GM12878 (cell line): ENCODE data around the gene ARHGAP15. TPM values are rescaled to one million over a fixed set of nuclear protein-coding genes. Genes with fewer than 3 reads are reported as not detected.

ENCODE experiments used
- ATAC-seq: fragments of 200-7000 bp; cut with Tn5 transposase; 3 replicates; pipeline ENCODE4 v1.9.1; 2020; ENCODE audit warnings: mild to moderate bottlenecking, moderate library complexity
- BruUV-seq: library from RNA; stranded (reverse); fragments of 400-500 nt; replicated peaks from 2 replicates; lab custom pipeline; 2021; lab: Mats Ljungman, UMichigan
- CTCF ChIA-PET: fragments of 300-600 bp; sonication (Branson Sonifier 250); formaldehyde crosslinking; extraction: SDS; loops from one replicate; lab custom pipeline; 2021; ENCODE audit warnings: inconsistent platforms; lab: Yijun Ruan, JAX
- POLR2A ChIA-PET: fragments of 350-600 bp; formaldehyde crosslinking; extraction: SDS; loops from one replicate; lab custom pipeline; 2021; ENCODE audit warnings: inconsistent platforms; lab: Charles Lee
- RAD21 ChIA-PET: fragments of 300-600 bp; sonication (Branson Sonifier 250); formaldehyde crosslinking; loops from one replicate; lab custom pipeline; 2023; ENCODE audit warnings: antibody characterized with exemption; ENCODE audit not compliant: unreplicated experiment; lab: Charles Lee
- SMC1A ChIA-PET: fragments of 300-600 bp; sonication (Branson Sonifier 250); formaldehyde crosslinking; loops from one replicate; lab custom pipeline; 2023; ENCODE audit not compliant: unreplicated experiment, uncharacterized antibody; lab: Charles Lee
- DNase-seq: peaks from one replicate; pipeline ENCODE4 v3.0.0-alpha.2; 2011; ENCODE audit warnings: low read depth, low spot score
- FAIRE-seq: peaks from 3 replicates; lab custom pipeline; 2011; peaks lifted over from hg19 to GRCh38; lab: Jason Lieb, UNC
- H2AFZ ChIP-seq: 2 replicates; pipeline ENCODE4 v1.6.0; 2011; ENCODE audit warnings: low read depth, low read length, control low read depth; ENCODE audit not compliant: control insufficient read depth
- H3K27ac ChIP-seq: 2 replicates; pipeline ENCODE4 v1.5.1; 2011; ENCODE audit warnings: control low read depth; ENCODE audit not compliant: control insufficient read depth, insufficient read depth
- H3K27me3 ChIP-seq, 2 experiments: replicated peaks in 1 of 2; 2 replicates each; pipeline versions ENCODE4 v1.6.0 to v1.6.1; 2011; ENCODE audit warnings: low read length in 1 of 2; ENCODE audit not compliant: control insufficient read depth in 2 of 2, insufficient read depth in 2 of 2
- H3K36me3 ChIP-seq, 2 experiments: 2 replicates each; pipeline ENCODE4 v1.5.1; 2011; ENCODE audit warnings: low read length in 1 of 2; ENCODE audit not compliant: control insufficient read depth in 2 of 2, insufficient read depth in 2 of 2
- H3K4me1 ChIP-seq: 2 replicates; pipeline ENCODE4 v1.6.1; 2011; ENCODE audit warnings: mild to moderate bottlenecking, low read length, moderate library complexity, mixed read lengths; ENCODE audit not compliant: control insufficient read depth, insufficient read depth
- H3K4me2 ChIP-seq: 2 replicates; pipeline ENCODE4 v1.6.0; 2011; ENCODE audit warnings: control low read depth; ENCODE audit not compliant: control insufficient read depth, insufficient read depth
- H3K4me3 ChIP-seq: fragments of 200-600 bp; sonication (generic); 2 replicates; pipeline ENCODE4 v1.5.1; 2016
- H3K79me2 ChIP-seq: 2 replicates; pipeline ENCODE4 v1.6.0; 2011; ENCODE audit warnings: low read length; ENCODE audit not compliant: control insufficient read depth, insufficient read depth
- H3K9ac ChIP-seq: 2 replicates; pipeline ENCODE4 v1.8.0; 2011; ENCODE audit warnings: low read length, control low read depth, mixed read lengths; ENCODE audit not compliant: control insufficient read depth, insufficient read depth
- H3K9me3 ChIP-seq: replicated peaks from 3 replicates; pipeline ENCODE4 v1.5.1; 2011; ENCODE audit warnings: mild to moderate bottlenecking, low read length; ENCODE audit not compliant: control insufficient read depth, insufficient read depth
- H4K20me1 ChIP-seq: 2 replicates; pipeline ENCODE4 v1.6.0; 2011; ENCODE audit not compliant: control insufficient read depth, insufficient read depth
- CBFB ChIP-seq: IDR thresholded peaks from 2 replicates; pipeline ENCODE4 v1.6.1; 2016; ENCODE audit warnings: antibody characterized with exemption, low read depth
- ETV6 ChIP-seq, 2 experiments: fragments of 450-650 bp in 1 of 2; IDR thresholded peaks in 1 of 2; conservative IDR thresholded peaks in 1 of 2; 2 replicates each; pipeline ENCODE4 v1.6.1; 2014; ENCODE audit warnings: antibody characterized with exemption in 1 of 2, borderline replicate concordance in 1 of 2, low read depth in 1 of 2, mild to moderate bottlenecking in 1 of 2, moderate library complexity in 1 of 2
- FOXM1 ChIP-seq: IDR thresholded peaks from 2 replicates; pipeline ENCODE4 v1.6.1; 2012; ENCODE audit warnings: low read depth, mild to moderate bottlenecking, inconsistent platforms, low read length, moderate library complexity
- HDGF ChIP-seq: fragments of 450-650 bp; IDR thresholded peaks from 2 replicates; pipeline ENCODE4 v1.6.1; 2016; ENCODE audit warnings: antibody characterized with exemption
- JUNB ChIP-seq: IDR thresholded peaks from 2 replicates; pipeline ENCODE4 v1.6.1; 2016; ENCODE audit warnings: antibody characterized with exemption, mild to moderate bottlenecking
- MTA2 ChIP-seq: fragments of 450-650 bp; IDR thresholded peaks from 2 replicates; pipeline ENCODE4 v1.6.1; 2016; ENCODE audit warnings: low read depth, mild to moderate bottlenecking, moderate library complexity
- NFIC ChIP-seq: IDR thresholded peaks from 2 replicates; pipeline ENCODE4 v1.6.1; 2012; ENCODE audit warnings: low read depth, mild to moderate bottlenecking, inconsistent platforms, low read length, moderate library complexity
- RAD51 ChIP-seq: fragments of 450-650 bp; IDR thresholded peaks from 2 replicates; pipeline ENCODE4 v1.6.1; 2016; ENCODE audit warnings: moderate library complexity, mild to moderate bottlenecking, inconsistent platforms
- RBBP5 ChIP-seq: fragments of 200-600 bp; sonication (generic); conservative IDR thresholded peaks from 2 replicates; pipeline ENCODE4 v1.6.1; 2016
- YBX1 ChIP-seq: fragments of 450-650 bp; IDR thresholded peaks from 2 replicates; pipeline ENCODE4 v1.6.1; 2016; ENCODE audit warnings: antibody characterized with exemption
- WGBS: methylation state at CpG from one replicate; pipeline ENCODE4 v1.1.6; 2016; ENCODE audit warnings: low lambda C conversion rate; ENCODE audit not compliant: insufficient replicate concordance, insufficient coverage; ENCODE audit errors: missing lambda C conversion rate; 5-methylcytosine and 5-hydroxymethylcytosine counted together
- in situ Hi-C: fragments of 300-500 bp; cut with MboI; formaldehyde crosslinking; loops from 9 replicates; pipeline ENCODE4 v1.14.3; 2018; ENCODE audit warnings: mixed read lengths
- intact Hi-C: fragments of 100-400 bp; cut with micrococcal nuclease; formaldehyde crosslinking; loops from one replicate; pipeline ENCODE4 v1.14.2; 2022; ENCODE audit not compliant: unreplicated experiment
- polyA plus RNA-seq, 11 experiments: library from polyadenylated mRNA; depleted of rRNA in 4 of 11; unstranded in 6 of 11; stranded (reverse) in 5 of 11; fragments of >200 nt; fragmentation: Nextera tagmentation in 4 of 11; fragmentation: Illumina TruSeq in 1 of 11; extraction: Ambion mirVana in 4 of 11; extraction: Trizol in 1 of 11; gene quantifications; 1 replicate in 1 of 11; 2 replicates in 10 of 11; pipeline versions ENCODE4 v1.2.1 to v1.2.3, GENCODE V29; 2011 to 2016; ENCODE audit warnings: inconsistent platforms in 2 of 11, missing spikeins in 2 of 11, low read depth in 1 of 11
- total RNA-seq, 4 experiments: library from RNA; depleted of rRNA in 3 of 4; stranded (reverse); fragments of >200 nt in 3 of 4; fragmentation: Illumina TruSeq in 1 of 4; extraction: Trizol in 1 of 4; gene quantifications; 2 replicates each; pipeline versions ENCODE4 v1.2.1 to v1.2.3, GENCODE V29; 2013 to 2021
- TF ChIP-seq, protein P1 (sequence below): IDR thresholded peaks from 2 replicates; pipeline ENCODE4 v1.6.1; 2011; ENCODE audit warnings: mild to moderate bottlenecking, low read depth, low read length, moderate library complexity; ENCODE audit not compliant: insufficient replicate concordance
- TF ChIP-seq, protein P2 (sequence below): fragments of 450-650 bp; IDR thresholded peaks from 2 replicates; pipeline ENCODE4 v1.6.1; 2016; ENCODE audit warnings: mild to moderate bottlenecking, moderate library complexity, borderline replicate concordance
- TF ChIP-seq, protein P3 (sequence below): fragments of 450-650 bp; IDR thresholded peaks from 2 replicates; pipeline ENCODE4 v1.6.1; 2017; ENCODE audit warnings: mild to moderate bottlenecking, moderate library complexity

The ARHGAP15 gene
- total and polyA plus RNA-seq, 10 of the 15 experiments (the other 5 are each of a cell fraction or from before 2014, with no cell fraction given) = 38.0 to 92.6 (median 66.7) TPM

DNA sequence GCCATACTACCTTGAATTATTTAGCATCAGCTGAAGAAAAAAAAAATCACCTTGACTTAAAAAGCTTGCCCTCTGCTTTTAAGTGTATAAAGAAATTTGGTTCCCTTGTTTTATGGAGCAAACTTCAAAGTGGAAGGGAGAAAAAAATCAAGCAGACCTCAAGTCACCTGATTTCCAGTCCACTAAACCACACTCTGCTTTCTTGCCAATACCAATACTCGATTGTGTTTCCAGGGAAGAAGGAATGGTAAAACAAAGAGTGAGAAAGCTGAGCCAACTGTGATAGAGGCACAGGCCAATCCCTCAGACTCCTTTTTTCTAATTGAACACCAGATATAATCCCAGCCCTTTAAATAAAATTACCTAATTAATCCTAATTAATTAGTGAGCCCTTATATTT lies 587.3 kb downstream of the ARHGAP15 start:
- RAD21 ChIA-PET = no interaction called here
- H3K27ac ChIP-seq = no peak overlapping the region
- H4K20me1 ChIP-seq = no peaks in the 10 kb centered on the region
- no peak for FAIRE-seq
- in situ Hi-C loops (no loop called here), intact Hi-C loops (no loop called here)
- no peaks in the 10 kb centered on the region for H3K4me1 ChIP-seq
- no peak overlapping the region for H3K4me3 ChIP-seq
- POLR2A ChIA-PET = no interaction called here
- H3K36me3 ChIP-seq = no peaks in the 10 kb centered on the region; a peak in 1 of 4 replicates
- no peaks in the 10 kb centered on the region for H3K27me3 ChIP-seq
- SMC1A ChIA-PET = interaction anchor here (0.7 kb wide), 1 partner anchor 648 kb away, joined by 4 read pairs; no protein-coding TSS in a partner anchor
- H2AFZ ChIP-seq = no peak overlapping the region
- no peak for DNase-seq
- TF ChIP-seq ETV6 (conservative IDR thresholded peaks at IDR 0.05 in 1 of 2, IDR thresholded peaks at IDR 0.05 in 1 of 2; ENCODE audit: borderline replicate concordance in 1 of 2, low read depth in 1 of 2) (no peak), NFIC (no peak), JUNB (no peak), MTA2 (no peak), RAD51 (no peak), RBBP5 (no peak), CBFB (no peak), HDGF (no peak), FOXM1 (no peak), YBX1 (no peak)
- TF ChIP-seq, protein P1, sequence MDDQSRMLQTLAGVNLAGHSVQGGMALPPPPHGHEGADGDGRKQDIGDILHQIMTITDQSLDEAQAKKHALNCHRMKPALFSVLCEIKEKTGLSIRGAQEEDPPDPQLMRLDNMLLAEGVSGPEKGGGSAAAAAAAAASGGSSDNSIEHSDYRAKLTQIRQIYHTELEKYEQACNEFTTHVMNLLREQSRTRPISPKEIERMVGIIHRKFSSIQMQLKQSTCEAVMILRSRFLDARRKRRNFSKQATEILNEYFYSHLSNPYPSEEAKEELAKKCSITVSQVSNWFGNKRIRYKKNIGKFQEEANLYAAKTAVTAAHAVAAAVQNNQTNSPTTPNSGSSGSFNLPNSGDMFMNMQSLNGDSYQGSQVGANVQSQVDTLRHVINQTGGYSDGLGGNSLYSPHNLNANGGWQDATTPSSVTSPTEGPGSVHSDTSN = no peak
- TF ChIP-seq, protein P2, sequence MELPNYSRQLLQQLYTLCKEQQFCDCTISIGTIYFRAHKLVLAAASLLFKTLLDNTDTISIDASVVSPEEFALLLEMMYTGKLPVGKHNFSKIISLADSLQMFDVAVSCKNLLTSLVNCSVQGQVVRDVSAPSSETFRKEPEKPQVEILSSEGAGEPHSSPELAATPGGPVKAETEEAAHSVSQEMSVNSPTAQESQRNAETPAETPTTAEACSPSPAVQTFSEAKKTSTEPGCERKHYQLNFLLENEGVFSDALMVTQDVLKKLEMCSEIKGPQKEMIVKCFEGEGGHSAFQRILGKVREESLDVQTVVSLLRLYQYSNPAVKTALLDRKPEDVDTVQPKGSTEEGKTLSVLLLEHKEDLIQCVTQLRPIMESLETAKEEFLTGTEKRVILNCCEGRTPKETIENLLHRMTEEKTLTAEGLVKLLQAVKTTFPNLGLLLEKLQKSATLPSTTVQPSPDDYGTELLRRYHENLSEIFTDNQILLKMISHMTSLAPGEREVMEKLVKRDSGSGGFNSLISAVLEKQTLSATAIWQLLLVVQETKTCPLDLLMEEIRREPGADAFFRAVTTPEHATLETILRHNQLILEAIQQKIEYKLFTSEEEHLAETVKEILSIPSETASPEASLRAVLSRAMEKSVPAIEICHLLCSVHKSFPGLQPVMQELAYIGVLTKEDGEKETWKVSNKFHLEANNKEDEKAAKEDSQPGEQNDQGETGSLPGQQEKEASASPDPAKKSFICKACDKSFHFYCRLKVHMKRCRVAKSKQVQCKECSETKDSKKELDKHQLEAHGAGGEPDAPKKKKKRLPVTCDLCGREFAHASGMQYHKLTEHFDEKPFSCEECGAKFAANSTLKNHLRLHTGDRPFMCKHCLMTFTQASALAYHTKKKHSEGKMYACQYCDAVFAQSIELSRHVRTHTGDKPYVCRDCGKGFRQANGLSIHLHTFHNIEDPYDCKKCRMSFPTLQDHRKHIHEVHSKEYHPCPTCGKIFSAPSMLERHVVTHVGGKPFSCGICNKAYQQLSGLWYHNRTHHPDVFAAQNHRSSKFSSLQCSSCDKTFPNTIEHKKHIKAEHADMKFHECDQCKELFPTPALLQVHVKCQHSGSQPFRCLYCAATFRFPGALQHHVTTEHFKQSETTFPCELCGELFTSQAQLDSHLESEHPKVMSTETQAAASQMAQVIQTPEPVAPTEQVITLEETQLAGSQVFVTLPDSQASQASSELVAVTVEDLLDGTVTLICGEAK = no peak
- TF ChIP-seq, protein P3, sequence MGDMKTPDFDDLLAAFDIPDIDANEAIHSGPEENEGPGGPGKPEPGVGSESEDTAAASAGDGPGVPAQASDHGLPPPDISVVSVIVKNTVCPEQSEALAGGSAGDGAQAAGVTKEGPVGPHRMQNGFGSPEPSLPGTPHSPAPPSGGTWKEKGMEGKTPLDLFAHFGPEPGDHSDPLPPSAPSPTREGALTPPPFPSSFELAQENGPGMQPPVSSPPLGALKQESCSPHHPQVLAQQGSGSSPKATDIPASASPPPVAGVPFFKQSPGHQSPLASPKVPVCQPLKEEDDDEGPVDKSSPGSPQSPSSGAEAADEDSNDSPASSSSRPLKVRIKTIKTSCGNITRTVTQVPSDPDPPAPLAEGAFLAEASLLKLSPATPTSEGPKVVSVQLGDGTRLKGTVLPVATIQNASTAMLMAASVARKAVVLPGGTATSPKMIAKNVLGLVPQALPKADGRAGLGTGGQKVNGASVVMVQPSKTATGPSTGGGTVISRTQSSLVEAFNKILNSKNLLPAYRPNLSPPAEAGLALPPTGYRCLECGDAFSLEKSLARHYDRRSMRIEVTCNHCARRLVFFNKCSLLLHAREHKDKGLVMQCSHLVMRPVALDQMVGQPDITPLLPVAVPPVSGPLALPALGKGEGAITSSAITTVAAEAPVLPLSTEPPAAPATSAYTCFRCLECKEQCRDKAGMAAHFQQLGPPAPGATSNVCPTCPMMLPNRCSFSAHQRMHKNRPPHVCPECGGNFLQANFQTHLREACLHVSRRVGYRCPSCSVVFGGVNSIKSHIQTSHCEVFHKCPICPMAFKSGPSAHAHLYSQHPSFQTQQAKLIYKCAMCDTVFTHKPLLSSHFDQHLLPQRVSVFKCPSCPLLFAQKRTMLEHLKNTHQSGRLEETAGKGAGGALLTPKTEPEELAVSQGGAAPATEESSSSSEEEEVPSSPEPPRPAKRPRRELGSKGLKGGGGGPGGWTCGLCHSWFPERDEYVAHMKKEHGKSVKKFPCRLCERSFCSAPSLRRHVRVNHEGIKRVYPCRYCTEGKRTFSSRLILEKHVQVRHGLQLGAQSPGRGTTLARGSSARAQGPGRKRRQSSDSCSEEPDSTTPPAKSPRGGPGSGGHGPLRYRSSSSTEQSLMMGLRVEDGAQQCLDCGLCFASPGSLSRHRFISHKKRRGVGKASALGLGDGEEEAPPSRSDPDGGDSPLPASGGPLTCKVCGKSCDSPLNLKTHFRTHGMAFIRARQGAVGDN = no peak
- 100% methylated on average over 1 of the region's 1 CpG for WGBS
- no peak for ATAC-seq
- no peak overlapping the region for H3K4me2 ChIP-seq
- no peaks in the 10 kb centered on the region for H3K79me2 ChIP-seq
- CTCF ChIA-PET = interaction anchor here (1.6 kb wide), 1 partner anchor 11 kb away, joined by 3 read pairs; no protein-coding TSS in a partner anchor
- BruUV-seq = no TSS peak
- H3K9me3 ChIP-seq = peaks cover 4% of the 10 kb centered on the region; the same call in 2 of the 3 replicates
- H3K9ac ChIP-seq = no peak overlapping the region
